GM18505 (cell line): Measurements from ENCODE around the gene CAMK2A.

ENCODE experiments used
- ATAC-seq: cut with Tn5 transposase; IDR thresholded peaks from one replicate; pipeline ENCODE4 v1.9.1; 2021; ENCODE audit not compliant: unreplicated experiment
- POLR2A ChIP-seq: IDR thresholded peaks from 4 replicates; pipeline ENCODE4 v1.6.1; 2011; ENCODE audit warnings: borderline replicate concordance; ENCODE audit not compliant: insufficient read depth, insufficient read length; ENCODE audit errors: extremely low read depth

The CAMK2A gene

DNA sequence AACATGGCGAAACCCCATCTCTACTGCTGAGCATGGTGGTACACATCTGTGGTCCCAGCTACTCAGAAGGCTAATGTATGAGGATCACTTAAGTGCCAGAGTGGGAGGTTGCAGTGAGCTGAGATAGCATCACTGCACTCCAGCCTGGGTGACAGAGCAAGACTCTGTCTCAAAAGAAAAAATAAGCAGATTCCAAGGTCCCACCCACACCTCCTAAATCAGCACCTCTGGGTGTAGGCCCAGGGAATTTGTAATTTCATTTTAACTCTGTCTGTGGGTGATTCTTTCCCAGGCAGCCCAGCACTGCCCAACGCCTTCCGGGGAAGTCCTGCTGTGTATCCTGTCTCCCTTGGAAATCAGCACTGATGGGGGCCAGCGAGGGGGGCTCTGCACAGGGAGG is 12.5 kb downstream of the CAMK2A start:
- ATAC-seq: no peak
- TF ChIP-seq POLR2A: no peak

GRCh38 chr5:150274811-150275210 is 14.8 kb downstream of the CAMK2A start:
- no peak for ATAC-seq

DNA sequence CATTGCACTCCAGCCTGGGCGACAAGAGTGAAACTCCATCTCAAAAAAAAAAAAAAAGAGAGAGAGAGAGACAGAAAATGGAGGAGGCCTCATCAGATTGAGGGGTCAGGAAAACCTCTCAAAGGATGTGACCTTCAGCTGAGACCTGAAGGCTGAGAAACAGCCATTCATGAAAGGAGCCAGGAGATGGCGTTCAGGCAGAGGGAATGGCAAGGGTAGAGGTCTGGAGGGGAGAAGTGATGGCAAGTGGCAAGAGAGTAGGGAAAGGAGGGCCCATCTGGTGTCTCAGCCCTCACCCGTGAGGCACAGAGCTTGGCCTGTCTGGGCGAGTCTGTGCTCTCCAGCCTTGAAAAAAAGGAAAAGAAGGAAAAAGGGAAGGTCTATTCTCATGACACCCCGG is 17.0 kb downstream of the CAMK2A start:
- no peak for ATAC-seq
- TF ChIP-seq POLR2A: no peak

More at GRCh38 chr5:150274811-150275210, 14.8 kb downstream of the CAMK2A start:
- TF ChIP-seq POLR2A: no peak

GRCh38 chr5:150271923-150272322 is 17.6 kb downstream of the CAMK2A start:
- no peak for TF ChIP-seq POLR2A

DNA sequence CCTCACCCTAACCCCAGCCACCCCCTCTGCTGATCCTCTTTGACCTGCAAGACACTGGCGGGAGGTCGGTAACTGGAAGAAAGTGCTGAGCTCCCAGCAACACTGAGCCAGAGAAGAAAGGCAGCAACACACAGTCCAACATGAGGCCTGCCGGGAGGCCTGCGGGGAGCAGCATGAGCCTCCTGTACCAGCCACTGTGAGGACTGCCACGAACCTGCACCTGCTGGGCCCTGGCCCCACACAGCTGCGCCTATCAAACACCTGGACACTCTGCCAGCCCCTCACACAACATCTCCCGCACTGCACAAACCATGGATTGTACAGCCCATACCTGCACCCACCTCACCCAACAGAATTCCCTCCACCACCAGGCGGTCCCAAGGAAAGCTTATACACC is 18.3 kb downstream of the CAMK2A start:
- no peak for TF ChIP-seq POLR2A
- ATAC-seq: no peak

More at GRCh38 chr5:150271923-150272322, 17.6 kb downstream of the CAMK2A start:
- no peak for ATAC-seq

GRCh38 chr5:150270541-150271295 is 18.9 kb downstream of the CAMK2A start:
- TF ChIP-seq POLR2A: no peak
- no peak for ATAC-seq

DNA sequence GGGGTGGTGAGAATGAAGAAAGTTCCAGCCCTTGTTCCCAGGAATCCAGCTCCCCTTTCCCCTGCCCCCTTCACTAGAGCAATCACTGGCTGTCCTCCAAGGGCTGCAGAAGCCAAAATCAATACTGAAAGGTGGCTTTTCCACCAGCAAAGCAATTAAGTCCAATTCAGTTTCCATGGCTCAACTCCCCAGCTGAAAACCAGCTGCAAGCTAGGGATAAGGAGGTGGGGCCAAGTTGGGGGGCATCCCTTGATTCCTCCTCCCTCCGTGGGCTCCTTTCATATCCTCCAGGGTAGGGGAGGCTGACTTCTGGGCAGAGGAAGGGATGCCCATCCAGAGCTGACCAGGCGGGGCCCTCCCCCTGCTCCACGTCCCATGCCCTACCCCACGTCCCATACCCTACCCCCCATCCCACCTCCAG is 22.7 kb downstream of the CAMK2A start:
- no peak for ATAC-seq
- no peak for TF ChIP-seq POLR2A

DNA sequence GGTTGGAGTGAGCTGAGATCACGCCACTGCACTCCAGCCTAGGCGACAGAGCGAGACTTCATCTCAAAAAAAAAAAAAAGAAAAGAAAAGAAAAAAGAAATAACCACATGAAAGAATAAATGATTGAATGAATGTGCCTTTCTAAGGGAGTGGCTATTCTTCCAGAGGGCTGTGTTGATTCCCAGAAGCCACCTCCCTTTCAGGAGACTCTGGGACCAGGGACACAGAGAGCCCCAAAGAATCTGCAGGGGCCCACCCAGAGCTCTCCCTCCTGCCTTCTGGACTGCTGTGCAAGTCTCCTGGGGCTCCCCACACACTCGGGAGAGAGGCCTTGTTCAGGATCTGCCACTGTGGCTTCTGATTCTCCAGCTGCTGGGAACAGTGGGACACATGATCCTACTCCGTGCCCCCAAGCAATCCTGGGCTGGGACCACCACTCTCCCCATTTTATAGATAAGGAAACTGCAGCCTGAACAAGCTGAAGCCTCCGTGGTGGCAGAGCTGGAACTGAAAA is 23.6 kb downstream of the CAMK2A start:
- TF ChIP-seq POLR2A: no peak
- ATAC-seq: no peak

- no peak for ATAC-seq
- no peak for TF ChIP-seq POLR2A
These were observed 24.6 kb downstream of the CAMK2A start for GRCh38 chr5:150264667-150265603.

DNA sequence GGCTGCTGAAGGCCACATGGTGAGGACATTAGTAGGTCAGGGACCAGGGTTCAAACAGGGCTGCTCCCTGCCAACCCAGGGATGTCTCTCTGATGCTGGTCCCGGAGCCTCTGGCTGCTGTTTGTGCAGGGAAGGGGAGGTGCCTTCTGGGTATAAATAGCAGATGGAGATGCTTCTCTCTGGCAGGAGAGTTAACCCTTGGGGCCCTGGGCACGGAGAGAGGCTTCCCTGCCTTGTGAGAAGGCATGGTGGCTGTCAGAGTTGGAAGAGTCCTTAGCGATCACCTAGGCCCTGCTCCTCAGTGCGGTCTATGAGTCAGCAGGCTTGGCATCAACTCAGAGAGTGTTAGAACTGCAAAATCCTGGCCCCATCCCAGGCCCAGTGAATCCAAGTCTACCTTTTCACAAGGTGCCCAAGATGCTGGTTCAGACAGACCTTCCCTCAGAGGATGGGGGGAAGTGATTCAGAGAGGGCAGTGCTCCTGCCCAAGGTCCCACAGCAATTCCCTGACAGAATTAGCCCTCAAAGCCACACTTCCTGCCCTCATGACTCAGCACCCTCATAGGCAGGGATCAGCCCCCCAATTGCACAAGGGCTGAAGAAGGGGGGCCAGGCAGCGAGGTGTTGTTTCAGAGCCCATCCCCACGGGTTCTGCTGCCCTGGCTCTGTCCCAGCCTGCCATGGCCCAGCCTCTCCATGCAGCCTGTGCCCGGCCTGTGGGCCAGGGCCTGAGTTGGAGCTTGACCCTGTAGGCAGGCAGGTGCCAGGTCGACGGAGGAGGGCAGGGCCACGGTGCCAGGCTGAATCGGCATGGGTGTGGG is 25.6 kb downstream of the CAMK2A start:
- no peak for ATAC-seq

GRCh38 chr5:150263375-150263775 is 26.2 kb downstream of the CAMK2A start:
- no peak for ATAC-seq
- no peak for TF ChIP-seq POLR2A

More for the DNA sequence above, 25.6 kb downstream of the CAMK2A start:
- TF ChIP-seq POLR2A: no peak

- no peak for TF ChIP-seq POLR2A
- ATAC-seq: no peak
These were observed 27.1 kb downstream of the CAMK2A start for GRCh38 chr5:150262502-150262901.

DNA sequence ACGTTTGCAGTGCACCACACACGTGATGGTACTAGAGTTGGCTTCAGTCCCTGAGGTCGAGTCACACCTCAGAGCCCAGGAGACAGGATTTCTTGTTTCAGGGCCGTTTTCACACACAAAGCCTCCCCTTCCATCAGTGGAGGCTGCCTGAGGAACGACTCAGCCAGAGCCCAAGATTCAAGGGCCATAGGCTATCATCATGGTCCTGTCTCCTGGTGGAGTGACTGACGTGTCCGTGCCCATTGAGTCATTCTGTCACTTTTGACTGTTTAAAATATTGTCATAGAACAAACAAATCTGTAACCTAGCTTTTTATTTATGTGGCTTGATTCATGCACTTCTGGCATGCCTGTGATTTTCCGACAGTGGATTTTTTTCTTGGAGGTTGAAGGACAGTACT is 28.3 kb downstream of the CAMK2A start:
- no peak for ATAC-seq
- TF ChIP-seq POLR2A: no peak

- no peak for ATAC-seq
These were observed 31.4 kb downstream of the CAMK2A start for GRCh38 chr5:150258130-150258529.

More at GRCh38 chr5:150258130-150258529, 31.4 kb downstream of the CAMK2A start:
- TF ChIP-seq POLR2A: no peak
